GM18951 (cell line): Measurements from ENCODE around the gene NKX2-4.

Experiments used
- POLR2A ChIP-seq: IDR thresholded peaks from 4 replicates; pipeline ENCODE4 v1.6.1; 2011; ENCODE audit warnings: mild to moderate bottlenecking; ENCODE audit not compliant: insufficient read length, insufficient read depth; ENCODE audit errors: extremely low read depth
- in situ Hi-C: fragments of 300-500 bp; cut with MboI; formaldehyde crosslinking; loops from one replicate; pipeline ENCODE4 v1.12.0; 2022; ENCODE audit warnings: low sequenced_read_pairs, mixed read lengths, inconsistent platforms; ENCODE audit not compliant: unreplicated experiment

Gene NKX2-4

GRCh38 chr20:21365771-21366170, 31.6 kb downstream of the NKX2-4 start:
- in situ Hi-C loops, result no loop called here
- TF ChIP-seq POLR2A, result no peak

- no peak for TF ChIP-seq POLR2A
- in situ Hi-C loops, result no loop called here
Measured at GRCh38 chr20:21364413-21364812, 32.9 kb downstream of the NKX2-4 start.

GRCh38 chr20:21361266-21361665, 36.1 kb downstream of the NKX2-4 start:
- TF ChIP-seq POLR2A, result no peak
- in situ Hi-C loops, result no loop called here

- in situ Hi-C loops, result no loop called here
- no peak for TF ChIP-seq POLR2A
Measured at GRCh38 chr20:21360705-21361104, 36.6 kb downstream of the NKX2-4 start.

GRCh38 chr20:21358737-21359136, 38.6 kb downstream of the NKX2-4 start:
- in situ Hi-C loops, result no loop called here

GRCh38 chr20:21357844-21358243, 39.5 kb downstream of the NKX2-4 start:
- in situ Hi-C loops, result no loop called here
- TF ChIP-seq POLR2A, result no peak

More at GRCh38 chr20:21358737-21359136, 38.6 kb downstream of the NKX2-4 start:
- no peak for TF ChIP-seq POLR2A

- TF ChIP-seq POLR2A, result no peak
- in situ Hi-C loops, result no loop called here
Measured at GRCh38 chr20:21356386-21356785, 40.9 kb downstream of the NKX2-4 start.

- no peak for TF ChIP-seq POLR2A
- in situ Hi-C loops, result no loop called here
Measured at GRCh38 chr20:21355981-21356380, 41.3 kb downstream of the NKX2-4 start.

- in situ Hi-C loops, result no loop called here
- TF ChIP-seq POLR2A, result no peak
Measured at GRCh38 chr20:21353236-21353635, 44.1 kb downstream of the NKX2-4 start.

- no peak for TF ChIP-seq POLR2A
- in situ Hi-C loops, result no loop called here
Measured at GRCh38 chr20:21352703-21353102, 44.6 kb downstream of the NKX2-4 start.
